ENCODE results near the gene EML1. TPM values are rescaled to one million over a fixed set of nuclear protein-coding genes. Genes with fewer than 3 reads are reported as not detected.

EML1 gene
- total and polyA plus RNA-seq, 7 donors: 3.1 to 40.4 (median 7.5) TPM

DNA sequence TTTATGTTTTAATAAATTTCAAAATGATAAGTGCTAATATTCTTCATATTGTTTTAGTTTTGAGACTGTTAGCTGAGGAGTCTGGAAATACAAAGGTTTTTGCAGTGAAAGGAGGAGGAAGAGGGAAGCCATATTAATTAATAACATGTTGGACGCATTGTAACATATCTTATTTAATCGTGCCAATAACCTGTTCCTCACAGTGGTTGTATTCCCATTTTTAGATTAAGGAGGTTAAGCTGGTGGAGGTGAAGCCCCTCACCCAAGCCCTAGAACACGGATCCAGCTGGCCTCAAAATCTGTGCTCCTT, 92.4 kb downstream of the EML1 start:
- intact Hi-C loops (cut with DNase I): loop anchor here (1.0 to 5.0 kb wide), 3 partner anchors 155 to 203 kb away; partner anchors contain the start of gene CYP46A1 (in 1 of the 2)
- Histone ChIP-seq H3K36me3 (ENCODE audit: insufficient read depth in 1 of 2, low read depth in 1 of 2) (peaks cover 0 to 10% of the 10 kb centered on the region in 2 donors), H3K4me1 (no peaks in the 10 kb centered on the region), H3K27me3 (ENCODE audit: insufficient read depth in 3 of 3, low read length in 2 of 3) (no peaks in the 10 kb centered on the region), H3K4me3 (no peak overlapping the region), H3K9me3 (no peaks in the 10 kb centered on the region), H3K27ac (no peak overlapping the region)
- TF ChIP-seq, protein P1, sequence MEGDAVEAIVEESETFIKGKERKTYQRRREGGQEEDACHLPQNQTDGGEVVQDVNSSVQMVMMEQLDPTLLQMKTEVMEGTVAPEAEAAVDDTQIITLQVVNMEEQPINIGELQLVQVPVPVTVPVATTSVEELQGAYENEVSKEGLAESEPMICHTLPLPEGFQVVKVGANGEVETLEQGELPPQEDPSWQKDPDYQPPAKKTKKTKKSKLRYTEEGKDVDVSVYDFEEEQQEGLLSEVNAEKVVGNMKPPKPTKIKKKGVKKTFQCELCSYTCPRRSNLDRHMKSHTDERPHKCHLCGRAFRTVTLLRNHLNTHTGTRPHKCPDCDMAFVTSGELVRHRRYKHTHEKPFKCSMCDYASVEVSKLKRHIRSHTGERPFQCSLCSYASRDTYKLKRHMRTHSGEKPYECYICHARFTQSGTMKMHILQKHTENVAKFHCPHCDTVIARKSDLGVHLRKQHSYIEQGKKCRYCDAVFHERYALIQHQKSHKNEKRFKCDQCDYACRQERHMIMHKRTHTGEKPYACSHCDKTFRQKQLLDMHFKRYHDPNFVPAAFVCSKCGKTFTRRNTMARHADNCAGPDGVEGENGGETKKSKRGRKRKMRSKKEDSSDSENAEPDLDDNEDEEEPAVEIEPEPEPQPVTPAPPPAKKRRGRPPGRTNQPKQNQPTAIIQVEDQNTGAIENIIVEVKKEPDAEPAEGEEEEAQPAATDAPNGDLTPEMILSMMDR (IDR thresholded peaks at IDR 0.05): no peak
- DNase-seq (no peak), ATAC-seq (no peak)
- 66 to 69% (median 69%) methylated on average over 3 of the region's 3 CpGs for WGBS, 3 donors

DNA sequence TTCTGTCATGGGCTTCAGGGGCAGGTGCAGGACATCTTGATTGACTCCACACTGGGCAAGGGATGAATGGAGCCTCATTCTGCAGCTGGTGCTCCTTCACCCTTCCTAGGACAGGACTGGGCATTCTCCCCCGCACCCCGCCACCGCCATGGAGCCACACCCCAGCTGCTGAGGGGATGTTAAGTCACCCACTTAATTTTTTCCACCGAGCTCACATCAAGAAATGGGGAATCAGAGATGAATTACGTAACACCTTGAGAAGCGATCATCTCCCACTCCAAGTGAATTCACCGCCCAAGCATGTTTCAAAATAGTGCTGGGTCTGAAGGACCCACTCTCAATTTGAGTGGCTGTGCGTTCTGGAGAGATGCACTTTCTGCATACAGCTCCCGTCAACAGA, 94.2 kb downstream of the EML1 start:
- Histone ChIP-seq H3K4me3 (no peak overlapping the region), H3K27me3 (ENCODE audit: insufficient read depth in 3 of 3, low read length in 2 of 3) (no peaks in the 10 kb centered on the region), H3K9me3 (no peaks in the 10 kb centered on the region), H3K27ac (no peak overlapping the region), H3K4me1 (no peaks in the 10 kb centered on the region), H3K36me3 (ENCODE audit: insufficient read depth in 1 of 2, low read depth in 1 of 2) (no peaks in the 10 kb centered on the region)
- TF ChIP-seq, protein P1 (IDR thresholded peaks at IDR 0.05): no peak
- 90 to 94% (median 91%) methylated on average over 9 of the region's 9 CpGs for WGBS, 3 donors
- DNase-seq (no peak), ATAC-seq (no peak)
- intact Hi-C loops (cut with DNase I): loop anchor here in 1 of 2 donors (5.0 kb wide), 1 partner anchor 205 kb away; the partner anchor contains the start of gene CYP46A1

DNA sequence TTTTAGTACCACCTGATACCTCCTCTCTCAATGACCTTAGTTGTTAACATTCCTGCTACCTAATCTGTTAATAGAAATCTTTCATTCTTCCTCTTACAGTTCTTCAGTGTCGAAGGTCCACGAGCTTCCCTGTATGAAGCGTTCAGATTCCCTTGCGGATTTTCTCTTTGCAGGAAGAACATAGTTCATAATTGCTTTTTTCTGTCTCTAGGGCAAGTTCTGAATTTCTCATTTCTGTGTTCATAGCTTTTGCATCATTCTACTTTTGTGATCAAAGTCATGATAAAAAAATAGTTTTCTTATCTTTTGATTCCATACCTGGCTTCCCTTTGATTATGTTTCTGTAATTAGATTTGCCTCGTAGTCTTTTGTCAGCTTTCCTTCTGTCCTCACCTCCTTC, 94.9 kb downstream of the EML1 start:
- Histone ChIP-seq H3K4me1 (no peaks in the 10 kb centered on the region), H3K27me3 (ENCODE audit: insufficient read depth in 3 of 3, low read length in 2 of 3) (no peaks in the 10 kb centered on the region), H3K9me3 (no peaks in the 10 kb centered on the region), H3K36me3 (ENCODE audit: insufficient read depth in 1 of 2, low read depth in 1 of 2) (no peaks in the 10 kb centered on the region), H3K4me3 (no peak overlapping the region), H3K27ac (no peak overlapping the region)
- TF ChIP-seq, protein P1 (IDR thresholded peaks at IDR 0.05): no peak
- WGBS, 3 donors: 89 to 95% (median 91%) methylated on average over 5 of the region's 5 CpGs
- ATAC-seq (no peak), DNase-seq (no peak)
- intact Hi-C loops (cut with DNase I): loop anchor here in 1 of 2 donors (5.0 kb wide), 1 partner anchor 206 kb away; the partner anchor contains the start of gene CYP46A1

DNA sequence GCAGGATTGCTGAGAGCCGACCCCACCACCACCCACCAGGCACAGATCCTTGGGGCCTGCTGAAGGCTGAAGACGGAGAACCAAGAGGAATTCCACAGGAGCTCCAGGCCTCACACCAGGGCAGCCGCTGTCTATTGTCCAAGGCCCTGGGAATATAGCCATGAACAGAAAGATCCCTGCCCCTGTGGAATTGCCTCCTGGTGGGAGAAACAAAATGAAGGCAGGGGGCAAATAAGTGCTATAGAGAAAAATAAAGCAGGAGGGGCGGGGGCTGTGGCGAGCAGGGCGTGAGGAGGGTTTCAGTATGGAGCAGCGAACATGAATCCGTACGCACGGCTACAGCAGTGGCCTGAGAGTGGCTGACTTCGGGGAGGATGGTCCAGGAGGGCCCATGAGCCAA, 96.1 kb downstream of the EML1 start:
- WGBS, 3 donors: 75 to 86% (median 83%) methylated on average over 11 of the region's 11 CpGs
- Histone ChIP-seq H3K27me3 (ENCODE audit: insufficient read depth in 3 of 3, low read length in 2 of 3) (no peaks in the 10 kb centered on the region), H3K36me3 (ENCODE audit: insufficient read depth in 1 of 2, low read depth in 1 of 2) (no peaks in the 10 kb centered on the region), H3K9me3 (no peaks in the 10 kb centered on the region), H3K4me1 (no peaks in the 10 kb centered on the region), H3K4me3 (no peak overlapping the region), H3K27ac (no peak overlapping the region)
- DNase-seq: no peak
- no peak for ATAC-seq
- intact Hi-C loops (cut with DNase I): loop anchor here in 1 of 2 donors (5.0 kb wide), 1 partner anchor 207 kb away; the partner anchor contains the start of gene CYP46A1
- TF ChIP-seq, protein P1 (IDR thresholded peaks at IDR 0.05): no peak

DNA sequence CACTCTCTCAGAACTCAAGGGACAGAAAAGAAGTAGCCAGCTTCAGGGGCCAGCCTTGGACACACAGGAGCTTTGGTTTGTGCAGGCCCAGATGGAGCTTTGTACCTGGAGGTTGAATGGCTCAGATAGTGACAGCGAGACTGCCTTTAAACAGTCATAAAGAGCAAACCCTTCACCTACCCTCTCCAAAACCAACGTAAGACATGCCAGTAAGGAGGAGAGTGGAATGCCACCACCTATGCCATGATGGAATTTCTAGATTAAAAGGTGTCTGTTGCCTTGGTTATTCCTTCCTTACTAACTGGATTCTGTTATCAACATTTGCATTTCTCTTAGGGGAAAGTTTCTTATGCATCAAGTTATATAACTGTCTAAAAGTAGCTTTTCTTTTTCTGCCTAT, 98.1 kb downstream of the EML1 start:
- Histone ChIP-seq H3K36me3 (ENCODE audit: insufficient read depth in 1 of 2, low read depth in 1 of 2) (peaks cover 0 to 4% of the 10 kb centered on the region in 2 donors), H3K4me1 (no peaks in the 10 kb centered on the region), H3K9me3 (no peaks in the 10 kb centered on the region), H3K4me3 (no peak overlapping the region), H3K27ac (no peak overlapping the region), H3K27me3 (ENCODE audit: insufficient read depth in 3 of 3, low read length in 2 of 3) (no peaks in the 10 kb centered on the region)
- TF ChIP-seq, protein P1 (IDR thresholded peaks at IDR 0.05): no peak
- no peak for DNase-seq
- WGBS, 3 donors: 92 to 94% (median 94%) methylated on average over 2 of the region's 2 CpGs
- intact Hi-C loops (cut with DNase I): no loop called here
- no peak for ATAC-seq
